WERI-Rb-1 (cell line): ENCODE results near the gene GRM5.

Experiments
- DNase-seq: peaks from one replicate; pipeline ENCODE4 v3.0.0-alpha.2; 2020
- H3K27ac ChIP-seq: fragments of 250-450 bp; sonication (Bioruptor Pico); 2 replicates; pipeline ENCODE4 v1.5.1; 2020; ENCODE audit warnings: mild to moderate bottlenecking, moderate library complexity
- H3K27me3 ChIP-seq: fragments of 250-450 bp; sonication (Bioruptor Pico); 2 replicates; pipeline ENCODE4 v1.5.1; 2021; ENCODE audit warnings: mild to moderate bottlenecking, low read depth, moderate library complexity; ENCODE audit not compliant: insufficient read depth, severe bottlenecking
- H3K36me3 ChIP-seq: fragments of 250-450 bp; sonication (Bioruptor Pico); 2 replicates; pipeline ENCODE4 v1.5.1; 2020; ENCODE audit warnings: mild to moderate bottlenecking, moderate library complexity
- H3K4me3 ChIP-seq: 2 replicates; pipeline ENCODE4 v1.5.1; 2011; ENCODE audit warnings: low read depth, mild to moderate bottlenecking, control low read depth, low read length
- H3K9me3 ChIP-seq: fragments of 250-450 bp; sonication (Bioruptor Pico); 2 replicates; pipeline ENCODE4 v1.5.1; 2021; ENCODE audit warnings: mild to moderate bottlenecking, moderate library complexity; ENCODE audit not compliant: severe bottlenecking
- TF ChIP-seq, protein P1 (sequence below): IDR thresholded peaks from 2 replicates; pipeline ENCODE4 v1.5.1; 2011; ENCODE audit warnings: low read depth, mild to moderate bottlenecking, control low read depth, inconsistent platforms, low read length

Gene GRM5

DNA sequence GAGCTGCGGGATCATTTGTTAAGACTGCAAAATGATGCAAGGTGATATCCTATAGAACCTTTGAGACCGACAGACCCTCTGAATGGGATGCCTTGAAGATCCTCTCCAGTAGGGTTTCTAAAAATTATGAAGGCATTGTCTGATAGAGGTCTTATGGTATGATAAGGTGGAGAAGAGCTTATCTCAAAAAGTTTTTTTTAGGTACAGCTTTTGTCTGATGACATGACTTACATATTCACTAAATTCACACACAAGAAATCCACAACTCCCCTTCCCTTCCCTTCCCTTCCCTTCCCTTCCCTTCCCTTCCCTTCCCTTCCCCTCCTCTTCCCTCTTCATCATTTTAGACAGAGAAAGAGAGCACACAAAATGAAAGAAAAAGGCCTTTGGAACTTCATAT, 609.8 kb downstream of the GRM5 start:
- Histone ChIP-seq H3K9me3 (no peaks in the 10 kb centered on the region), H3K27me3 (no peaks in the 10 kb centered on the region)
- TF ChIP-seq, protein P1, sequence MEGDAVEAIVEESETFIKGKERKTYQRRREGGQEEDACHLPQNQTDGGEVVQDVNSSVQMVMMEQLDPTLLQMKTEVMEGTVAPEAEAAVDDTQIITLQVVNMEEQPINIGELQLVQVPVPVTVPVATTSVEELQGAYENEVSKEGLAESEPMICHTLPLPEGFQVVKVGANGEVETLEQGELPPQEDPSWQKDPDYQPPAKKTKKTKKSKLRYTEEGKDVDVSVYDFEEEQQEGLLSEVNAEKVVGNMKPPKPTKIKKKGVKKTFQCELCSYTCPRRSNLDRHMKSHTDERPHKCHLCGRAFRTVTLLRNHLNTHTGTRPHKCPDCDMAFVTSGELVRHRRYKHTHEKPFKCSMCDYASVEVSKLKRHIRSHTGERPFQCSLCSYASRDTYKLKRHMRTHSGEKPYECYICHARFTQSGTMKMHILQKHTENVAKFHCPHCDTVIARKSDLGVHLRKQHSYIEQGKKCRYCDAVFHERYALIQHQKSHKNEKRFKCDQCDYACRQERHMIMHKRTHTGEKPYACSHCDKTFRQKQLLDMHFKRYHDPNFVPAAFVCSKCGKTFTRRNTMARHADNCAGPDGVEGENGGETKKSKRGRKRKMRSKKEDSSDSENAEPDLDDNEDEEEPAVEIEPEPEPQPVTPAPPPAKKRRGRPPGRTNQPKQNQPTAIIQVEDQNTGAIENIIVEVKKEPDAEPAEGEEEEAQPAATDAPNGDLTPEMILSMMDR: no peak

DNA sequence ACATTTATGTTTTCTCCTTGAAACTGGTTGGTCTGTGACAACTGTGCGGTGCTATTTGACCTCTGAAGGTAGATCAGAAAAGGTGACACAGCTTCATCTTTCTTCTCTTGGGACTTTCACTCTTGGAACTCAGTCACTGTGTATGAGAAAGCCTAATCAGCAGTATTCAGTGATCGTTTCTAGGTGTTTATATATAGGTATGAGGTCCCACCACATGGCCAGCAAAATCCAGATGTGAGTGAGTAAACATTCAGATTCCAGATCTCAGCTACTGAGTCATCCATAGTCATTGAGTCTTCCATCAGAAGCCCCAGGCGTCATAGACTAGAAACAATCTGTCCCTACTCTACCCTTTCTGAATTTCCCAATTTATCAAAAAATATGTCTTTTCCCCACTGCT, 610.9 kb downstream of the GRM5 start:
- Histone ChIP-seq H3K9me3 (no peaks in the 10 kb centered on the region), H3K27me3 (no peaks in the 10 kb centered on the region), H3K4me3 (no peak overlapping the region), H3K27ac (no peak overlapping the region), H3K36me3 (no peaks in the 10 kb centered on the region)
- DNase-seq: no peak
- TF ChIP-seq, protein P1: no peak

More for the DNA sequence above, 609.8 kb downstream of the GRM5 start:
- H3K4me3 ChIP-seq: no peak overlapping the region
- no peaks in the 10 kb centered on the region for H3K36me3 ChIP-seq
- H3K27ac ChIP-seq: no peak overlapping the region
- no peak for DNase-seq
